HG03045 (cell line): ENCODE data around the gene GNG8.
A peak's percentile ranks its signal among the peaks of the same experiment; 100 is the strongest.

Experiments used
- ATAC-seq: cut with Tn5 transposase; IDR thresholded peaks from one replicate; pipeline ENCODE4 v1.9.1; 2021; ENCODE audit warnings: mild to moderate bottlenecking, moderate library complexity; ENCODE audit not compliant: unreplicated experiment

Gene GNG8

DNA sequence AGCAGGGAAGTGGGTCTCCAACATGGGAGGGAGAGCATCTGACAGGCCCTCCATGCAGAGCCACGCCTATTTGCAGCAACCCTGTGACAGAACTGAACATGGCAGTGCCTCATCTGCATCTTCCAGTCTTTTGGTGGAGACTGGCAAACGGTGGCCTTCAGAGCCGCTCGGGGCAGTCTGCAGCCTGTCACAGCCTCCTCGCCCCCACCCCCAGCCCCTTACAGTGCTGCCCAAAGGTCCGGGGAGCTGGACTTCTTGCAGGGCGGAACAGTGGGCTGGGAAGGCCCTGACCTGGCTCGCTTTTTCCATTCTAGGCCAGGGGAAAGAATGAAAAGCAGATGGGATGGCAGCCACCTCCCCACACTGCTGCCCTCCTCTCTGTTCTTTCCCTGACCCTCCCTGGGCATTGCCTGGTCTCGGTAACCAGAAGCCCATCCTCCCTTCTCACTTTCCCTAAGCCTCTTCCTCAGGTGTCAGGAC, 32.2 kb downstream of the GNG8 start:
- no peak for ATAC-seq

- no peak for ATAC-seq
These were observed 32.8 kb downstream of the GNG8 start for GRCh38 chr19:46603195-46603637.

- ATAC-seq, result no peak
These were observed 33.4 kb downstream of the GNG8 start for GRCh38 chr19:46602392-46603194.

- ATAC-seq, result no peak
These were observed 34.4 kb downstream of the GNG8 start, which contains the start of gene CALM3 for GRCh38 chr19:46601318-46602224. Gene CALM3, plus strand, starts transcription at chr19:46601330. Its CDS starts 105 bp downstream, at chr19:46601435.

DNA sequence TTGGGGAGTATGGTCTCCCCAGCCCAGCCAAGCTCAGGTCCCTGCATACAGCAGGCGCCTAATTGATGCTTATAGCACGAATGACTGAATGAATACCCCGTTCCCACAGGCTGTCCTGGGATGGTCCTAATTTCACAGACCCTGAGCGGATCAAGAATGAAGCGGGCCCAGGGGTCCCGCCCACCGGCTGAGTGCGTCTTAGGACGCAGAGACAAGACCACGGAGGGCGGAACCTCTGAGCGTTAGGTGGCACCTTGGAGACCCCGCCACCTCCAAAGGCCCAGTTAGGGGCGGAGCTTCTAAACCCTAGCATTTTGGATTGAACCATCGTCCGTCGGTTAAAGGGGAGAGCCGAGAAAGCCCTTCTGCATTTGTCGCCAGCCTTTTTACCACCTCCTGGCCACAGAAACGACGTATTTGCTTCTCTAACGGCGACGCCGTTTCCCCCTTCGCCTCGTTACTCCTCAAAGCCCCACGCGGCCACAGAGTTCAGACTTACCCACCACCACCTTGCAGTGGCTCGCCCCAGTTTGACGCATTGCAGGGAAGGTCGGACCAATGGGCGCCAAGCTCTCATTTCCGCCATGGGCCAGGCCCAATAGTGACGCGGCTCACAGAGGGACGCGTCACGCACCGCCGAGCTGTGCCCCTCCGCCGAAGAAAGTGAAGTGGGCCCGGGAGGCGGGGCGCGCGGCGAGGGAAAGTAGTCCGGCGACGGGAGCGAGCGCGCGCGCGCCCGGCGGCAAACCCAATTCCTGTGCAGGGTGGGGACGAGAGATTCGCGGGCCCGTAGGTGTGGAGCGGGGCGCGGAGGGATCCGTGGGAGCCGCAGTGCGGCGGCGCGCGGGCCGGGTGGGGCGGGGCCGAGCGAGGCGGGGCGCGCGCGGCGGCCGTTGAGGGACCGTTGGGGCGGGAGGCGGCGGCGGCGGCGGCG, 35.4 kb downstream of the GNG8 start:
- ATAC-seq, result peak; percentile 87

DNA sequence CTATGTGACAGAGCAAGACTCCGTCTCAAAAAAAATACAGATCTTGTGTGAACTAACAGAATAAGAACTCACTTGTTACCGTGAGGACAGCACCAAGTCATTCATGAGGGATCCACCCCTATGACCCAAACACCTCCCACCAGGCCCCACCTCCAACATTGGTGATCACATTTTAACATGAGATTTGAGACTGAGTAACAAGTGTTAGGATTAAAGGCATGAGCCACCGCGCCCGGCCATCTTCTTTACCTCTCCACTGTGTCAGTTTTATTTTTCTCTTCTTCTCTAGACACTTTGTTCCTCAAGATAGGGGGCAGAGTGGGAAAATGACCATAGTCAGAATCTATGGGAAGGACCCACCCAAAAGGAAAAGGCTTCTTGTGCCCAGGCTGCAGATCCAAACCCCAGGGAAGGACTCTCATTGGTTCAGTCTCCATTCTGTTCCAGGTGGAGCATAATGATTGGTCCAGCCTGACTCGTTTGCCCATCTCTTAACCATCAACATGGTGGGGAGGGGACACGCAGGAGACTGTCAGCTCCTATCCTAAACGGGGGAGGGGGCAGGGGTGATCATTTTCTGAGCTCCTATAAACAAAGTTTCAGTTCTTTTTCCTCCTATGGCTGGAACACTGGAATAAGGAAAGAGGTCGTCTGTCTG, 36.2 kb downstream of the GNG8 start:
- ATAC-seq, result no peak

- no peak for ATAC-seq
These were observed 37.6 kb downstream of the GNG8 start for GRCh38 chr19:46598372-46598917.

DNA sequence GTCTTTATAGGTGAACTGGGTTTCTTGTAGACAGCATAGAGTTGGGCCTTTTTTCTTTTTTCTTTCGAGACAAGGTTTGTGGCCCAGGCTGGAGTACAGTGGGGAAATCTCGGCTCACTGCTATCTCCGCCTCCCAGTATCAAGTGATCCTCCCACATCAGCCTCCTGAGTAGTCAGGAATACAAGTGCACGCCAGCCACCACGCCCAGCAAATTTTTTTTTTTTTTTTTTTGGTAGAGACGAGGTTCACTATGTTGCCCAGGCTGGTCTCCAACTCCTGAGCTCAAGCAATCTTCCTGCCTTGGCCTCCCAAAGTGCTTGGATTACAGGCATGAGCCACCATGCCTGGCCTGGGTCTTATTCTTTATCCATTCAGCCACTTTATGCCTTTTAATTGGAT, 40.0 kb downstream of the GNG8 start:
- ATAC-seq, result no peak

DNA sequence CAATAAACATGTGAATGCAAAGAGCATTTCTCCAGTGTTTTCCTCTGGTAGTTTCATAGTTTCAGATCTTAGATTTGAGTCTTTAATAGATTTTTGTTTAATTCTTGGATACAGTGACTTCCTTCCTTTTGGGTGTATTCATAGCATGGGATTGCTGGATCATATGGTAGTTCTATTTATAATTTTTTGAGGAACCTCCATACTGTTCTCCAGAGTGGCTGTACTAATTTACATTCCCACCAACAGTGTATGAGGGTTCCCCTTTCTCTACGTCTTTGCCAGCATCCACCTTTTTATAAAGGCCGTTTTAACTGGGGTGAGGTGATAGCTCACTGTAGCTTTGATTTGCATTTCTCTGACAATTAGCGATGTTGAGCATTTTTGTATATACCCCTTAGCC, 44.1 kb downstream of the GNG8 start:
- no peak for ATAC-seq

GRCh38 chr19:46591254-46591653, 44.7 kb downstream of the GNG8 start:
- ATAC-seq, result no peak

DNA sequence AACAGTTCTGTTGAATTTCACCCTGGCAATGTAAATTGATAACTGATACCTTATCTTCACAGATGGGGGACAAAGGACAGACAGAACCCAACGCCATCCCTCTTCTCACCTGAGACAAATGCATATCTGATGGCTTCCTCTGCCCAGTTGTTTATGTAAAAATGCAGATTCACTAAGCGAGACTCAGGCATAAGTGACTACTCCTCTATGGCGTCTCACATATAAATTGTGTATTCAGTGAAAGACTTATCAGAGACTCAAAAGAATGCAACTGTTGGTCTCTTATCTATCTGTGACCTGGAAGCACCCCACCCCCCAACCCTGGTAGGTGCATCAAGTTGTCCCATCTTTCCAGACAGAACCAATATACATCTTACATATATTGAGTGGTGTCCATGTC, 48.1 kb downstream of the GNG8 start:
- no peak for ATAC-seq

DNA sequence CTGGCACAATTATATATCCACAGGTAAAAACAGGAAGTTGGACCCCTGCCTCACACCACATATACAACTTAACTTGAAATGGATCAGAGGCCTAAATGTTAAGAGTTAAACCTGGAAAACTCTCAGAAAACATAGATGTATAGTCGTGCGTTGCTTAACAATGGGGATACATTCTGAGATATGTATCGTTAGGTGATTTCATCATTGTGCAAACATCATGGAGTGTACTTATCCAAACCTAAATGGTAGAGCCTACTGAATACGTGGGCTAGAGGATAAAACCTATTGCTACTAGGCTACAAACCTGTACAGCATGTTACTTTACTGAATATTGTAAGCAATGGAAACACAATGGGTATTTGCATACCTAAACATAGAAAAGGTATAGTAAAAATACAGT, 49.7 kb downstream of the GNG8 start:
- ATAC-seq, result no peak

DNA sequence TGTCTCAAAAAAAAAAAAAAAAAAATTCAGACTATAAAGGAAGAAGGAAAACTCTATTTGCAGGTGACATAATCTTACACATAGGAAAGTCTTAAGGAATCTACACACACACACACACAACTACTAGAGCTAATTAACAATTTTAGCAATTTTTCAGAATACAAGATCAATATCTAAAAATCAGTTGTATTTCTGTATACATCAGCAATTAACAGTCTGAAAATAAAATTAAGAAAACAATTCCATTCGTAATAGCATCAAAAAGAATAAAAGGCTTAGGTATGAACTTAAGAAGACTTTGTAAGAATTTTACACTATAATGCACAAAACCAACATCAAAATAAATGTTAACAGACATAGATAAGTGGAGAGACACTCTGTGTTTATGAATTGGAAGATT, 50.5 kb downstream of the GNG8 start:
- ATAC-seq, result no peak
